K562 (cell line): ENCODE measurements around the gene ACAT2. TPM values are rescaled to one million over a fixed set of nuclear protein-coding genes. Genes with fewer than 3 reads are reported as not detected.

Experiments used
- CHAMP1 ChIP-seq: fragments of 450-650 bp; IDR thresholded peaks from 2 replicates; pipeline ENCODE4 v1.6.1; 2016; ENCODE audit warnings: mild to moderate bottlenecking
- CREB5 ChIP-seq: fragments of 250-450 bp; sonication (Bioruptor Pico); IDR thresholded peaks from 2 replicates; pipeline ENCODE4 v1.5.0; 2020; ENCODE audit warnings: mild to moderate bottlenecking
- CTCFL ChIP-seq: IDR thresholded peaks from 2 replicates; pipeline ENCODE4 v1.6.1; 2011; ENCODE audit warnings: borderline replicate concordance, low read depth, mild to moderate bottlenecking, moderate library complexity, low read length; ENCODE audit not compliant: insufficient read depth, poor library complexity, severe bottlenecking
- IFI16 ChIP-seq: fragments of 250-450 bp; sonication (Bioruptor Pico); IDR thresholded peaks from 2 replicates; pipeline ENCODE4 v2.1.2; 2022; ENCODE audit warnings: mild to moderate bottlenecking, inconsistent platforms
- NFIX ChIP-seq: fragments of 250-450 bp; sonication (Bioruptor Pico); IDR thresholded peaks from 2 replicates; pipeline ENCODE4 v1.4.0; 2020; ENCODE audit warnings: low read depth, mild to moderate bottlenecking, moderate library complexity
- RAD21 ChIP-seq, 2 experiments: fragments of 250-450 bp in 1 of 2; fragments of 450-650 bp in 1 of 2; sonication (Bioruptor Pico) in 1 of 2; formaldehyde crosslinking in 1 of 2; IDR thresholded peaks in 1 of 2; conservative IDR thresholded peaks in 1 of 2; 2 replicates each; pipeline versions ENCODE4 v1.4.0 to v1.8.0; 2020 to 2022; ENCODE audit warnings: mild to moderate bottlenecking in 2 of 2, moderate library complexity in 1 of 2
- ZNF436 ChIP-seq: fragments of 250-450, 450-650 bp; sonication (Bioruptor Pico); formaldehyde crosslinking; IDR thresholded peaks from 2 replicates; pipeline ENCODE4 v1.7.0; 2020; ENCODE audit warnings: mild to moderate bottlenecking
- polyA plus RNA-seq, 8 experiments: library from polyadenylated mRNA; depleted of rRNA in 4 of 8; stranded (reverse) in 5 of 8; unstranded in 3 of 8; fragments of >200 nt; fragmentation: Nextera tagmentation in 2 of 8; fragmentation: Illumina TruSeq in 1 of 8; extraction: Ambion mirVana in 2 of 8; extraction: Trizol in 1 of 8; gene quantifications; 2 replicates each; pipeline versions ENCODE4 v1.2.1 to v1.2.3, GENCODE V29; 2011 to 2014; ENCODE audit warnings: inconsistent platforms in 1 of 8, missing spikeins in 1 of 8
- total RNA-seq, 7 experiments: library from RNA; depleted of rRNA in 6 of 7; stranded (reverse); fragments of >200 nt in 6 of 7; fragmentation: Illumina TruSeq in 2 of 7; extraction: Trizol in 2 of 7; gene quantifications; 2 replicates each; pipeline versions ENCODE4 v1.2.1 to v1.2.3, GENCODE V29; 2011 to 2021; ENCODE audit warnings: low replicate concordance in 1 of 7

Gene ACAT2
- total and polyA plus RNA-seq, 9 of the 15 experiments (the other 6 are each of a cell fraction or from before 2014, with no cell fraction given), result 63.0 to 309 (median 144) TPM

GRCh38 chr6:159720708-159721107, 41.1 kb upstream of the ACAT2 start (continued):
- TF ChIP-seq NFIX (CRISPR knock-in tag) (no peak), ZNF436 (no peak), CREB5 (CRISPR knock-in tag) (no peak), CTCFL (no peak), IFI16 (CRISPR knock-in tag) (no peak), CHAMP1 (0 out of 2 replicates have a peak, but pooled peaks have one; percentile 21), RAD21 (CRISPR knock-in tag; conservative IDR thresholded peaks at IDR 0.05 in 1 of 2, IDR thresholded peaks at IDR 0.05 in 1 of 2) (peak; percentile 17 to 18; a peak in 1 of 4 replicates)
